Calu3 (cell line): ENCODE results near the gene CYBC1. TPM values are rescaled to one million over a fixed set of nuclear protein-coding genes. Genes with fewer than 3 reads are reported as not detected.

Experiments used
- BruUV-seq: library from RNA; stranded (reverse); fragments of 400-500 nt; replicated peaks from 2 replicates; lab custom pipeline; 2021; lab: Mats Ljungman, UMichigan
- CTCF ChIA-PET: fragments of 300-600 bp; sonication (Branson Sonifier 250); formaldehyde crosslinking; loops from one replicate; lab custom pipeline; 2022; ENCODE audit warnings: antibody characterized with exemption; lab: Charles Lee
- DNase-seq: peaks from one replicate; pipeline ENCODE4 v3.0.0; 2022
- H3K27ac Mint-ChIP-seq: one replicate; pipeline ENCODE4 v1.8.0; 2022; ENCODE audit warnings: mixed read lengths; ENCODE audit not compliant: unreplicated experiment
- H3K27me3 Mint-ChIP-seq: one replicate; pipeline ENCODE4 v1.8.0; 2022; ENCODE audit warnings: mixed read lengths; ENCODE audit not compliant: unreplicated experiment
- H3K36me3 Mint-ChIP-seq: one replicate; pipeline ENCODE4 v1.8.0; 2022; ENCODE audit warnings: mild to moderate bottlenecking, moderate library complexity, mixed read lengths; ENCODE audit not compliant: insufficient read depth, unreplicated experiment
- H3K4me1 Mint-ChIP-seq: one replicate; pipeline ENCODE4 v1.8.0; 2022; ENCODE audit warnings: mild to moderate bottlenecking, low read depth, mixed read lengths; ENCODE audit not compliant: unreplicated experiment
- H3K4me3 Mint-ChIP-seq: one replicate; pipeline ENCODE4 v1.8.0; 2022; ENCODE audit warnings: mild to moderate bottlenecking, low read depth, moderate library complexity, mixed read lengths; ENCODE audit not compliant: unreplicated experiment
- H3K9me3 Mint-ChIP-seq: one replicate; pipeline ENCODE4 v1.8.0; 2022; ENCODE audit warnings: low read depth, mixed read lengths; ENCODE audit not compliant: unreplicated experiment
- intact Hi-C: fragments of 100-400 bp; cut with micrococcal nuclease; formaldehyde crosslinking; loops from one replicate; pipeline ENCODE4 v1.10.0; 2022; ENCODE audit not compliant: unreplicated experiment
- total RNA-seq: library from RNA; stranded (reverse); gene quantifications from 2 replicates; pipeline ENCODE4 v1.2.3, GENCODE V29; 2022
- TF ChIP-seq, protein P1 (sequence below): fragments of 200-600 bp; IDR thresholded peaks from one replicate; pipeline ENCODE4 v1.8.0; 2022; ENCODE audit warnings: antibody characterized with exemption; ENCODE audit not compliant: unreplicated experiment

CYBC1 gene
- total RNA-seq, 1 experiment from 2014 or later: 80.3 TPM

DNA sequence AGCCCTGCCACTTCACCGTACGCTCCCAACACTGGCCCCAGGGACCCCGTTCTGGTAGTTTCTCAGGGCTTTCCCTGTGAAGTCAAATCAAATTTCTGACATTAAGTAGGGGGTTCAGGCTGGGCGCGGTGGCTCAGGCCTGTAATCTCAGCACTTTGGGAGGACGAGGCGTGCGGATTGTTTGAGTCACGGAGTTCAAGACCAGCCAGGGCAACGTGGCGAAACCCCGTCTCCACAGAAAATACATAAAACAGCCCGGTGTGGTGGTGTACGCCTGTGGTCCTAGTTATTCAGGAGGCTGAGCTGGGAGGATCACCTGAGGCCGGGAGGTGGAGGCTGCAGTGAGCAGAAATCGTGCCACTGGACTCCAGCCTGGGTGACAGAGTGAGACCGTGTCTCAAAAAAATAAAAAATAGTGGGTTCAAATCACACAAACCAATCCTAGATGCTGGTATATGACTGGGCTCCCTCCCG lies 632 bp downstream of the CYBC1 start:
- DNase-seq: no peak
- TF ChIP-seq, protein P1, sequence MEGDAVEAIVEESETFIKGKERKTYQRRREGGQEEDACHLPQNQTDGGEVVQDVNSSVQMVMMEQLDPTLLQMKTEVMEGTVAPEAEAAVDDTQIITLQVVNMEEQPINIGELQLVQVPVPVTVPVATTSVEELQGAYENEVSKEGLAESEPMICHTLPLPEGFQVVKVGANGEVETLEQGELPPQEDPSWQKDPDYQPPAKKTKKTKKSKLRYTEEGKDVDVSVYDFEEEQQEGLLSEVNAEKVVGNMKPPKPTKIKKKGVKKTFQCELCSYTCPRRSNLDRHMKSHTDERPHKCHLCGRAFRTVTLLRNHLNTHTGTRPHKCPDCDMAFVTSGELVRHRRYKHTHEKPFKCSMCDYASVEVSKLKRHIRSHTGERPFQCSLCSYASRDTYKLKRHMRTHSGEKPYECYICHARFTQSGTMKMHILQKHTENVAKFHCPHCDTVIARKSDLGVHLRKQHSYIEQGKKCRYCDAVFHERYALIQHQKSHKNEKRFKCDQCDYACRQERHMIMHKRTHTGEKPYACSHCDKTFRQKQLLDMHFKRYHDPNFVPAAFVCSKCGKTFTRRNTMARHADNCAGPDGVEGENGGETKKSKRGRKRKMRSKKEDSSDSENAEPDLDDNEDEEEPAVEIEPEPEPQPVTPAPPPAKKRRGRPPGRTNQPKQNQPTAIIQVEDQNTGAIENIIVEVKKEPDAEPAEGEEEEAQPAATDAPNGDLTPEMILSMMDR: no peak
- peak overlapping the region; percentile 83 for H3K4me3 Mint-ChIP-seq
- H3K27me3 Mint-ChIP-seq: no peaks in the 10 kb centered on the region
- peaks cover 38% of the 10 kb centered on the region for H3K36me3 Mint-ChIP-seq
- BruUV-seq: no TSS peak
- peaks cover 7% of the 10 kb centered on the region for H3K4me1 Mint-ChIP-seq
- no peak overlapping the region for H3K27ac Mint-ChIP-seq
- peaks cover 2% of the 10 kb centered on the region for H3K9me3 Mint-ChIP-seq
- intact Hi-C loops: no loop called here
- CTCF ChIA-PET: no interaction called here

DNA sequence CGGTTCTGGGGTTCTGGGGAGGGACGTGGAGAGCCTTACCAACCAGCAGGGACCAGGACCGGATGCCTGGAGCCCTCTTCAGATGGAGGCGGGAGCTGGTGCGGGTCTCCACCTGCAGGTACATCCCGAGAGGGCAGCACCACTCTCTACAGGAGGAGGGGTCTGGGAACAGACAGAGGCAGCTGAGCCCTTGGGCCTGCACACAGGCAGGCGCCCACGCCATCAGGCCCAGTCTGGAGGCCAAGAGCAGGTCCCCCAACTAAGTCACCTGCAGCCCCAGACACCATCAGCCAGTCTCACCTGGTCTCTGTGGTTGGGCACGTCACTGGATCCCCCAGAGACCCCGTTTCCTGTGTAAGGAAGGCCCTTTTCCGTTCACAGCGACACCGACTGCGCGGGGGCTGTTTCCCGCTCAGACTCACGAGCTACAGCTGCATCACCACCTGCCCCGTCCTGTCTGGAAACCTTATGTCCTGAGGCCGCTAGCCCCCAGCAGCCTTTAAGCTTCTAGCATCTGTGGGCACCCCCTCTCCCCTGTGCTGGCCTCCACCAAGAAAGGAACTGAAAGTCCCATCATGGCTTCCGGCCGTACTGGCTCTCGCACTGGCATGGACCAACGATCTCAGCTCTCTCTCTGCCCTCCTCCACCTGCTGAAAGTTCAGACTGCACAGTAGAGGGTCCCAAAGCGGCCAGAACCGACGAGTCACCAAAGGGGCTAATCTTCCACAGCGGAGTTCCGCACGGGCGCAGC lies 1.2 kb downstream of the CYBC1 start:
- CTCF ChIA-PET: no interaction called here
- peaks cover 38% of the 10 kb centered on the region for H3K36me3 Mint-ChIP-seq
- no peaks in the 10 kb centered on the region for H3K27me3 Mint-ChIP-seq
- H3K9me3 Mint-ChIP-seq: peaks cover 2% of the 10 kb centered on the region
- no peak overlapping the region for H3K27ac Mint-ChIP-seq
- H3K4me1 Mint-ChIP-seq: peaks cover 7% of the 10 kb centered on the region
- intact Hi-C loops: no loop called here
- no peak for DNase-seq
- no TSS peak for BruUV-seq
- TF ChIP-seq, protein P1: no peak
- peak overlapping the region; percentile 83 for H3K4me3 Mint-ChIP-seq

DNA sequence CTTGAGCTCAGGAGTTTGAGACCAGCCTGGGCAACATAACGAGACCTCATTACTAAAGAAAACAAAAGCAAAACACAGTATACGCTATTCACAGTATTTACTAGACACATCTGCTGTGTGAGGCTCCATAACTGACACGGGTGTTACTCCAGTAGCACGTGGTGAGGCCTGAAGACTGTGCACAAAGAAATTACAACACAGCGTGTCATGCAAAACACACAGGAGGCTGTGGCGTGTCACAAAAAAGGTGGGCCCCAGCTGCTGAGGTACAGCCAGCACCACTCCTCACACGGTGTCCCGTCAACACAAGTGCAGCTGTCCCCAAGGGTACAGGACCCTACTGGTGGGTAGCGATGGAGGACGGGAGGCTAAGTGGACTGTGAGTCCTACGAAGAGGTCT lies 2.7 kb downstream of the CYBC1 start:
- Mint-ChIP-seq H3K9me3 (no peaks in the 10 kb centered on the region), H3K4me3 (no peak overlapping the region), H3K27ac (no peak overlapping the region), H3K36me3 (peaks cover 43% of the 10 kb centered on the region), H3K27me3 (no peaks in the 10 kb centered on the region), H3K4me1 (peaks cover 7% of the 10 kb centered on the region)
- CTCF ChIA-PET: no interaction called here
- TF ChIP-seq, protein P1: no peak
- no peak for DNase-seq
- intact Hi-C loops: no loop called here
- BruUV-seq: no TSS peak

DNA sequence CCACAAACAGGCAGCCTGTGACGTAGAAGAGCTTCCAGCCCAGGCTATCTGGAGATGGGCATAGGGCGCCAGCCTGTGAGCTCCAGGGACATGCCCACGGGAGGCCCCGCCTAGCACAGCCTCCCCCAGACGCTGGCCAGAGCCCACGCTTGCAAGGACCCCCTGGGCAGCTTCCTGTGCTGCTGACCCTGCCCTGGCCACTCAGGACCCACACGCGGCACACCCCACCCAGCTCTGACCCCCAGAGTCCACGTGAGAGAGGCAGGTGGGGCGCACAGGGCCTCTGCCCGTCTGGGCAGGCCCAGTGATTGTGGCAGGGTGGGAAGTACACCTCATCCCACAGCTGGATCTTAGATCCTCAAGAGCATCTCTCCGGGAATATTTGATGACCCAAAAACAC lies 3.9 kb downstream of the CYBC1 start:
- TF ChIP-seq, protein P1: no peak
- CTCF ChIA-PET: no interaction called here
- no peak overlapping the region for H3K27ac Mint-ChIP-seq
- H3K4me3 Mint-ChIP-seq: no peak overlapping the region
- peaks cover 49% of the 10 kb centered on the region for H3K36me3 Mint-ChIP-seq
- no peak for DNase-seq
- no TSS peak for BruUV-seq
- H3K9me3 Mint-ChIP-seq: no peaks in the 10 kb centered on the region
- H3K4me1 Mint-ChIP-seq: peaks cover 7% of the 10 kb centered on the region
- H3K27me3 Mint-ChIP-seq: no peaks in the 10 kb centered on the region
- intact Hi-C loops: no loop called here
